Esophagus (tissue), 2 donors: ENCODE data around the gene C2CD3. TPM values are rescaled to one million over a fixed set of nuclear protein-coding genes. Genes with fewer than 3 reads are reported as not detected.

Source experiments
- H3K27ac ChIP-seq, 2 donors: one replicate each; pipeline ENCODE4 v1.5.1; 2013; ENCODE audit warnings: low read depth in 2 of 2, mild to moderate bottlenecking in 2 of 2, inconsistent platforms in 1 of 2, low read length in 1 of 2, moderate library complexity in 1 of 2
- H3K27me3 ChIP-seq, 2 donors: one replicate each; pipeline ENCODE4 v1.6.1; 2013; ENCODE audit warnings: low read length in 2 of 2, control low read depth in 1 of 2, mild to moderate bottlenecking in 1 of 2; ENCODE audit not compliant: insufficient read depth in 2 of 2, control insufficient read depth in 1 of 2
- H3K36me3 ChIP-seq, 2 donors: one replicate each; pipeline ENCODE4 v1.6.1; 2013; ENCODE audit warnings: low read length in 1 of 2; ENCODE audit not compliant: control insufficient read depth in 2 of 2, insufficient read depth in 2 of 2
- H3K4me1 ChIP-seq, 2 donors: one replicate each; pipeline ENCODE4 v1.6.1; 2013; ENCODE audit warnings: low read length in 1 of 2; ENCODE audit not compliant: control insufficient read depth in 2 of 2, insufficient read depth in 2 of 2
- H3K4me3 ChIP-seq, 2 donors: one replicate each; pipeline ENCODE4 v1.5.1; 2013; ENCODE audit warnings: low read length in 2 of 2, mild to moderate bottlenecking in 2 of 2, low read depth in 1 of 2, moderate library complexity in 1 of 2
- H3K9me3 ChIP-seq, 2 donors: one replicate each; pipeline ENCODE4 v1.6.1; 2013; ENCODE audit warnings: mild to moderate bottlenecking in 2 of 2, low read depth in 1 of 2, low read length in 1 of 2, moderate library complexity in 1 of 2; ENCODE audit not compliant: control insufficient read depth in 2 of 2, insufficient read depth in 1 of 2
- WGBS, 2 donors: extraction: QIAGEN DNeasy Blood & Tissue Kit; methylation state at CpG; one replicate each; pipeline ENCODE4 v1.1.7; 2013; 5-methylcytosine and 5-hydroxymethylcytosine counted together
- polyA plus RNA-seq, 2 donors: library from polyadenylated mRNA; stranded (reverse); fragments of 200-250 nt; gene quantifications; one replicate each; pipeline ENCODE4 v1.2.3, GENCODE V29; 2013
- donor health status: healthy with polysubstance abuse.
- donor health status: Bipolar disorder and iron deficiency.

C2CD3 gene
- polyA plus RNA-seq, 2 donors, result 5.4 to 6.4 TPM

DNA sequence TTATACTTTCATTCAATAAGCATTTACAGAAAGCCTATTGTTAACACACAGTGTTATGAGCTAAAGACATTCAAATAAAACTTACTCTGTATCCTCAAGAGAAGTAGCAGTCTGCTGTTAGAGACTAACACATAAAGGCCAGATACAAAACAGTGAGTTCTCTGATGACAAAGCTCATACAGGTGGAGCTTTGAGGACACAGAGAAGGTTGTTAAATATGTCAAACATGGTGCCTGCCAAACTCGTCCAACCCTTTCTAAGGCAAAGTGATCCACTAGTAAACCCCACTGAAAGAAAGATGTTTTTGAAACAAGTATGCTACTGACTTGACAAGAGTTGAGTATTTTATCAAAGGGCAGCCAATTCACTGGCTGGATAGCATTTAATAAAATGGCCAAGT lies 70.1 kb downstream of the C2CD3 start:
- Histone ChIP-seq H3K4me1 (no peaks in the 10 kb centered on the region), H3K4me3 (no peak overlapping the region), H3K27me3 (no peaks in the 10 kb centered on the region), H3K36me3 (peaks cover 0 to 2% of the 10 kb centered on the region in 2 donors), H3K27ac (no peak overlapping the region), H3K9me3 (no peaks in the 10 kb centered on the region)
- 78 to 90% methylated on average over 1 of the region's 1 CpG for WGBS, 2 donors

- Histone ChIP-seq H3K27me3 (no peaks in the 10 kb centered on the region), H3K36me3 (peaks cover 0 to 2% of the 10 kb centered on the region in 2 donors), H3K27ac (no peak overlapping the region), H3K4me3 (no peak overlapping the region), H3K4me1 (no peaks in the 10 kb centered on the region), H3K9me3 (no peaks in the 10 kb centered on the region)
- 97 to 98% methylated on average over 2 of the region's 2 CpGs for WGBS, 2 donors
These were observed 70.6 kb downstream of the C2CD3 start for GRCh38 chr11:74100231-74100630.

DNA sequence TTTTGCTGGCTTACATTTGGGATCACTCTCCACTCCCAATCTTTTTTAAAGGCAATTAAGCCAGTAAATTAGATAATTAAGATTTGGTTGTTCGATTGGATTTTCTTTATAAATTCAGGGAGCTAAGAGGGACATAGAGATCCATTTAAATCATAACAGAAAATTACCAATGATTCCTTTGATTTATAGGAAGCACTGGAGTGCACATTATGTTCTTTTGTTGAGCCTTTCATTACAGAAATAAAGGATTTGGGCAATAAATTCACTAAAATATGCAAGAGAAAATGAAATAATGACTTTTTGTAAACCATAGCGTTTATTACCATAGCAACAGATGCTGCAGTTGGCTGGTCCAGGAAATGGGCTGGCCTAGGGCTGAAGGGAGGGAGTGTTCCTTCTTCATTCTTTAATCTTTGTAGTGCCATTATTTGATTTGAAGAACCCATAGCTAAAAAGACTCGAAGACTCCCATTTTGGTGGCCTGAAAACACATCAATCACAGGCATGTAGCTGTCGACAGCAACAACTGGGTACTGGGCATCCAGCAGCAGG lies 73.0 kb downstream of the C2CD3 start:
- peaks cover 2 to 4% of the 10 kb centered on the region in 2 donors for H3K36me3 ChIP-seq
- no peaks in the 10 kb centered on the region for H3K4me1 ChIP-seq
- no peaks in the 10 kb centered on the region for H3K27me3 ChIP-seq
- H3K27ac ChIP-seq, result no peak overlapping the region
- no peak overlapping the region for H3K4me3 ChIP-seq
- WGBS, 2 donors, result 85 to 87% methylated on average over 4 of the region's 4 CpGs
- no peaks in the 10 kb centered on the region for H3K9me3 ChIP-seq

DNA sequence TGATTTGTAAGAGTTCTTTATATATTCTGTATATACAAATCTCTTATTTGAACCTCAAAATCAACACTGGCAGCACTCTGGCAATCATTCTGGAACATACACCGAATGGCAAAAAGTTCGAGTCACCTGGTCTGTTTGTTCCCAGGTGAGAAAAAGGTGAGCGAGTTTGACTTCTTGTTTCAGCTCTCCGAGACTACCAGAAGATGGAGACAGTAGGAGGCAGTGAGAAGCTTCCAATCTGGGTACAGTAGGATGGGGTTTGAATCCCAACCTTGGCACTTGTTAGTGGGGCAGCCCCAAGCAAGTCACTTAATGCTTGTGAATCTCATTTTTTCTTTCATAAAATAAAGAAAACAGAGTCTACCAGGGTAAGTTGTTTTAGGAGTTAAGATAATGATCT lies 76.4 kb downstream of the C2CD3 start:
- H3K27me3 ChIP-seq, result no peaks in the 10 kb centered on the region
- H3K4me1 ChIP-seq, result no peaks in the 10 kb centered on the region
- WGBS, 2 donors, result 89 to 92% methylated on average over 4 of the region's 4 CpGs
- H3K36me3 ChIP-seq, result peaks cover 12 to 16% of the 10 kb centered on the region in 2 donors
- no peaks in the 10 kb centered on the region for H3K9me3 ChIP-seq
- no peak overlapping the region for H3K27ac ChIP-seq
- no peak overlapping the region for H3K4me3 ChIP-seq

GRCh38 chr11:74092425-74092824 lies 78.4 kb downstream of the C2CD3 start:
- no peak overlapping the region for H3K27ac ChIP-seq
- no peaks in the 10 kb centered on the region for H3K4me1 ChIP-seq
- peaks cover 12 to 14% of the 10 kb centered on the region in 2 donors for H3K36me3 ChIP-seq
- H3K27me3 ChIP-seq, result no peaks in the 10 kb centered on the region
- H3K9me3 ChIP-seq, result no peaks in the 10 kb centered on the region
- no peak overlapping the region for H3K4me3 ChIP-seq
- 81 to 84% methylated on average over 6 of the region's 6 CpGs for WGBS, 2 donors

DNA sequence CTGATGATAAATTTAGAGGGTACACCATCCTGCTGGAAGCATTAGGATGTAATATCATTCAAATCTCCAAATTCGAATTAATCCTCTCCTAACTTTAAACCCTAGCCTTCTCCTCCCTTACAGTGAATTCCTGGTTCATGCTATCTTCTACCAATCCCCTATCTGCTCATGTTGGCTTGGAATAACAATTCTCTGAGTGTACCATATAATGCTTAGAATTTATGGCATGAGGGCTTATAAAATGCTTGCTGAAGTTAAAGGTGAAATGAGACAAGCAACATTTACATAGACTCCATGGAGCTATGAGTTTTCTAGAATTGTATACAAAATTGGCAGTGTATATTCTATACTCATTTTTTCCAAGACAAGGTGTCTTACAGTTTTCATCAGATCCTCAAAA lies 79.3 kb downstream of the C2CD3 start:
- H3K4me3 ChIP-seq, result no peak overlapping the region
- peaks cover 12 to 16% of the 10 kb centered on the region in 2 donors for H3K36me3 ChIP-seq
- H3K9me3 ChIP-seq, result no peaks in the 10 kb centered on the region

DNA sequence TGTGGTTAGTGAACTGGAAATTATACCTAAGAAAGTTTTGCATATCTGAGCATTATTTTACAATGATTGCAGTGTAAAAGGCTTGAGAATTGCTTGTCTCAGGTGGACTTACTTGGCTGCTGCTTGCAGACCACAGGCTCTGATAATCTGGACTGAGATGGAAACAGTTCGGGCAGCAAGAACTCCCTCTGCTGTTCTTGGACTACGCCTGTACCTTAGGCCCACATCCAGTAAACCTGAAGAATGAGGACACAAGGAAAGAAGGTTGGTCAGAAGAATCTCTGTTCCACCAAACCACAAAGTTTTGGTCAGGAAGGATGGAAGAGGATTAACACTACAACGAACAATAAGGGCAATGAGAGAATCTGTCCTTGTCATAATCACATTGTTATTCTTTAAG lies 80.1 kb downstream of the C2CD3 start:
- Histone ChIP-seq H3K9me3 (no peaks in the 10 kb centered on the region), H3K36me3 (peaks cover 12 to 19% of the 10 kb centered on the region in 2 donors)
- WGBS, 2 donors, result 78 to 82% methylated on average over 3 of the region's 3 CpGs

More for the DNA sequence above, 79.3 kb downstream of the C2CD3 start:
- no peaks in the 10 kb centered on the region for H3K27me3 ChIP-seq
- no peaks in the 10 kb centered on the region for H3K4me1 ChIP-seq
- no peak overlapping the region for H3K27ac ChIP-seq
- WGBS, 2 donors, result 86 to 94% methylated on average over 1 of the region's 1 CpG

DNA sequence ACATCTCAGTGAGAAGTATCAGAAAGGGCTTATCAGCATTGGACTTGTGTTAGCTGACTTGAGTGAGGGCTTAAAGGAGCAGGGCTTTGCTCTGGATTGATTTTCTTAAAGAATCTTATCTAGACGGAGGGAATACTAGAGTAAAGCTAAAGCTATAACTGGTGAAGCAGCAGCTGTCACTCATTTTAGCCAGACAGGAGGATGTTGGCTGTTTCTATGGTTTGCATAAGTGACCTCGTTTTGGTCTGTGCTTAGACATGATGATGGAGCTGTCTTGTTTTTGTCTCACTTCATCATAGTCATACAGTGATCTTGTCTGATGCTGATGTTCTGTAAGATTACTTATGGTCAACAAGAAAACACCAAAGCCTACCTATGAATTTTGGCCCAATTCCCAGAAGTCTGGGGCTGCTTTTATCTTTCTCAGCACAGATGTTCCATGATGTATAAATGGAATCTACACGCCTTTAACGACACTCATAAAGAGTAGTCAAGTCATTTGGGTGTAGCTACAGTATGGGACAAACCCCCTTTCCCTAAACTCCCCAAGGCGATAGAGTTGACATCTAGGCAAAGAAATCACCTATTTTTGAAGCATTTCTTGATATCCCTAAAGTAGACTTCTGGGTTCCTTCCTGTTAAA lies 84.4 kb downstream of the C2CD3 start:
- Histone ChIP-seq H3K27ac (no peak overlapping the region), H3K36me3 (peaks cover 6 to 15% of the 10 kb centered on the region in 2 donors), H3K9me3 (no peaks in the 10 kb centered on the region), H3K27me3 (no peaks in the 10 kb centered on the region), H3K4me1 (no peaks in the 10 kb centered on the region), H3K4me3 (no peak overlapping the region)
- WGBS, 2 donors, result 79 to 84% methylated on average over 5 of the region's 5 CpGs

More for the DNA sequence above, 80.1 kb downstream of the C2CD3 start:
- H3K27me3 ChIP-seq, result no peaks in the 10 kb centered on the region
- no peaks in the 10 kb centered on the region for H3K4me1 ChIP-seq
- no peak overlapping the region for H3K27ac ChIP-seq
- no peak overlapping the region for H3K4me3 ChIP-seq

DNA sequence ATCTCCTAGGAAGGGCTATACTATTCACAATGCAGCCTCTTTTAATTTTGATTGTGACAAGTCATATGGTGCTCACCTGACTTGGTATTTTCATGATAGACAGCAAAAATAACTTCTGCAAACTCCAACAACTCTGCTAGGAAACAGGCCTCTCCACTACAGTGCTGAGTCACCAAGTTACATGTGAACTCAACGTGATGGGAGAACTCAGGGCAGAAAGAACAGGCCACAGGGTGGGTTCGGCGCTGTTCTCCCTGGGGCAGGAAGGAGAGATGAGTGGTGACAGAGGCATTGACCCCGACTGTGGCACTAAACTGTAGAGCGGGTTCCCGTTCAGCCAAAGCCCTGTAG lies 85.3 kb downstream of the C2CD3 start:
- H3K36me3 ChIP-seq, result peaks cover 3 to 14% of the 10 kb centered on the region in 2 donors
- H3K4me3 ChIP-seq, result no peak overlapping the region
- WGBS, 2 donors, result 80 to 85% methylated on average over 6 of the region's 6 CpGs
- no peaks in the 10 kb centered on the region for H3K9me3 ChIP-seq
- no peaks in the 10 kb centered on the region for H3K4me1 ChIP-seq
- no peaks in the 10 kb centered on the region for H3K27me3 ChIP-seq
- H3K27ac ChIP-seq, result no peak overlapping the region
